Fibroblast of skin of back (primary cell): ENCODE results near the gene SART3.
"Not testable (repeated sequence)": the region's sequence is repeated elsewhere in the genome, so short reads cannot be mapped to it uniquely, and the experiment has no call there.

Experiments
- DNase-seq: peaks from one replicate; pipeline ENCODE4 v3.0.0-alpha.2; 2013

SART3 gene

GRCh38 chr12:108485371-108485770 is 75.6 kb downstream of the SART3 start:
- not testable (repeated sequence) for DNase-seq

- DNase-seq: no peak
Observed at GRCh38 chr12:108484845-108485244, 76.1 kb downstream of the SART3 start.

- DNase-seq: no peak
Observed at GRCh38 chr12:108484431-108484830, 76.5 kb downstream of the SART3 start.

GRCh38 chr12:108483213-108484059 is 77.5 kb downstream of the SART3 start:
- DNase-seq: no peak

- DNase-seq: no peak
Observed at GRCh38 chr12:108482717-108483212, 78.2 kb downstream of the SART3 start.

- no peak for DNase-seq
Observed at GRCh38 chr12:108479364-108480070, 81.5 kb downstream of the SART3 start.

- no peak for DNase-seq
Observed at GRCh38 chr12:108478611-108479206, 82.3 kb downstream of the SART3 start.

- DNase-seq: no peak
Observed at GRCh38 chr12:108477881-108478259, 83.1 kb downstream of the SART3 start.

- no peak for DNase-seq
Observed at GRCh38 chr12:108477055-108477880, 83.7 kb downstream of the SART3 start.

GRCh38 chr12:108475396-108475795 is 85.6 kb downstream of the SART3 start:
- DNase-seq: no peak

GRCh38 chr12:108473400-108474055 is 87.4 kb downstream of the SART3 start:
- DNase-seq: no peak
